Inferior parietal cortex (tissue), 1 donor: Measurements from ENCODE around the gene ITIH6.

Source experiments
- DNase-seq: peaks from one replicate; pipeline ENCODE4 v3.0.0-alpha.2; 2016; ENCODE audit errors: extremely low spot score

The ITIH6 gene

GRCh38 chrX:54715621-54716020, 82.4 kb downstream of the ITIH6 start:
- DNase-seq: no peak

GRCh38 chrX:54714424-54714823, 83.6 kb downstream of the ITIH6 start:
- DNase-seq: no peak

DNA sequence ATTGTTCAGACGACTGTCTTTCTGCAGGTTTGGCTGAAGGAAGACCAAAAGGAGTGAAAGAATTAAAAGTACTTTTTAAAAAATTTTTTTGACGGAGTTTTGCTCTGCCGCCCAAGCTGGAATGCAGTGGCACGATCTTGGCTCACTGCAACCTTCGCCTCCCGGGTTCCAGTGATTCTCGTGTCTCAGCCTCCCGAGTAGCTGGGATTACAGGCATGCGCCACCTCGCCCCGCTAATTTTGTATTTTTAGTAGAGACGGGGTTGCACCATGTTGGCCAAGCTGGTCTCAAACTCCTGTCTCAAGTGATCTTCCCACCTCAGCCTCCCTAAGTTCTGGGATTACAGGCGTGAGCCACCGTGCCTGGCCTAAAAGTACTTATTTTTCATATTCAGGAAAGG, 86.3 kb downstream of the ITIH6 start:
- no peak for DNase-seq

- no peak for DNase-seq
Observed at GRCh38 chrX:54710920-54711319, 87.1 kb downstream of the ITIH6 start.

DNA sequence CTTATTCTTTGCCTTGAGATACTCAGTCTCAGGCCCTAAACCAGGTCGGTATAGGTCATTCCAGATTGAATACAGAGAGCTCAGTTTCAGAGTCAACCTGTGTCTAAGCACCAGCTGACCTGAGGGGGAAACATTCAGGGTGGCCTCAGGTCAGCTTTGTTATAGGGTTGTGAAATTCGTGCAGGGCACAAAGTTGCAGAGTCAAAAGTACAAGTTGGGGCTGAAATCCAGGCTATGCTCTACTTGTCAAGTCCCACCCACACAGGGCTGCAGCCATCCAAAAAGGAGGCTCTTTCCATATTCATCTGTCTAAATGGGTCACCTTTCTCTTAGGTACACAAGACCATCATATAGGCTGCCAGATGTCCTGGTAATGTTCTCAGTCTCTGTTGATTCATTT, 89.7 kb downstream of the ITIH6 start:
- DNase-seq: no peak
